Activated CD8-positive, alpha-beta memory T cell treated with anti-CD3 and anti-CD28 coated beads, Interleukin-2, amount 50 U/mL, for 1 hour (primary cell): ENCODE results near the gene MT4.

Source experiments
- DNase-seq: peaks from one replicate; pipeline ENCODE4 v3.0.0-alpha.2; 2020; ENCODE audit errors: extremely low read depth

The MT4 gene

DNA sequence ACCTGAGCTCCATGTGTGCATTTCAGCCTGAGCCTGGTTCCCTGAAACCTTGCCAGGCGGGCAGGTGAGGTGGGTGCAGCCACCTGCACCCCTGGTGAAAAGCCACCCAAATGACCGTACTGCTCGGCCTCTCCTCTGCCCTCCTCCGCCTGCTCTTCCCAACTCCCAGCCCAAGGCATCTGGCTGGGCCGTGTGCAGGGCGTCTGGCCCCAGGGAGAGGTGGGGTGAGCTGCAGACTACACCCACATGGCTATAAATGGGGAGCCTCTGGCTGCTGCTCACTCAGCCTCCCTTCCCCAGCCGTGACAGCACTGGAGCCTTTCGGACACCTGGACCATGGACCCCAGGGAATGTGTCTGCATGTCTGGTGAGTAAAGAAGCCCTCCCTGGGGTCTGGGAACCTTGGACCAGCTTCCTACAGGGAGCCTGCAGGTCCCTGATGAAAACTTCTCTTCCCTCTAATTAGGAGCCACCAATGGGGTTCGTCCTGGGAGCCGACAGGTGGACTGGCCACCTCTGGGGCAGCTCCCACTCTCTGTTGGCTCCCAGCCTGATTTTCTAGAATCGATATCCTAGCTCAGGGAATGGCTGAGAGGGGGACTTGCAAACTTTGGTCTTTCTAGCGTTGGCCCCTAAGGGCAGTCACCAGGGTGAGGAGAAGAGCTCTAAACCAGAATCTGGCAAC, at the start of gene MT4:
MT4 (plus strand) TSS at position 281 of the 685 bp plus-strand sequence; CDS start at position 337, 56 bp downstream.
- no peak for DNase-seq

DNA sequence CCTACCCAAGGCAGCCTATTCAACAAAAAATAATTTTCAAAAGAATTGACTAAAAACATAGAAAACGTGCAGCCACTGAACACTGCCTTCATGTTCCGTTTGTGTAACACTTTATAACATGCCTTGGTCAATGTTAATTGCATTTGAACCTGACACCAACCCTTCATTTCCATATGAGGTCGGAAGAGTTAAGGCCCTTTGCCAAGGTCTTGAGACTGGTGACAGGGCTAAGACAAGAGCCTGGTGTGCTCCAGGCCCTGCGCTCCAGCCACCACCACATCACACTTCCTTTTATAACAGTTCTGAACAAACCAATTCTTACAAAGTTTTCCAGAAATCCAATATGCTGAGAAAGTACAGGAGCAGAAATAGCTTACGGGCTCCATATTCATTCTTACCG, 49.2 kb upstream of the MT4 start:
- no peak for DNase-seq

DNA sequence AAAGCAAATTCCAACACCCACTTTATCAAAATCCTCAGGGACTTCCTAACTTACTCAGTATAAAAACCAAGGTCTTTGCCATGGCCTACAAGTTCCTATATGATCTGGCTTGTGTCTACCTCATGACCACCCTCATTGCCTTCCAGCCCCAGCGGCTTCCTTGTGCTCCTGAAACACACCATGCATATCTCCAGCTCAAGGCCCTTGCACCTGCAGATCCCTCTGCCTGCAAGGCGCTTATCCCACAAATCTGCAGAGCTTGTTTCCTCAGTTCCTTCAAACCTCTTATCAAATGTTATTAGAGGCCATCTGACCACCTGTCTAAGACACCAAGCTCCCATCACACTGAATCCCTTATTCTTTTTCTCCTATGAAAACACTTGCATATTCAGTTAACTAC, 47.7 kb upstream of the MT4 start:
- DNase-seq = no peak

DNA sequence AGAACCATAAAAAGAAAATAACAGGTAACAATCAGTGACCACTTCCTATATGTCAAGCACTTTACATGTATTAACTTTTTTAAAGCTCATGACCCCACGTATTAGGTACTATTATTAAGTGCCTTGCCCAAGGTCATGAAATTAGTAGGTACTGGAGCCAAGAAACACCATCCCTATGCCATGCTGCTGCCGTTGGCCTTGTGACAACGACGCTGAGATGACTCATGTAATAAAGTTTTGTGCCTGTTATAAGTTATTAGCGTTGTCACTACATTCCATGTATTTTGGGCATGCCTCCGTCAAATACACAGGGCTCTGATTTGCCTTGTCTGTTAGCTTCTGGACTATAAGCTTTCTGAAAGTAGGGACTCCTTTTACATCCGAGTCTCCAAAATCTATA, 46.4 kb upstream of the MT4 start:
- DNase-seq = no peak

DNA sequence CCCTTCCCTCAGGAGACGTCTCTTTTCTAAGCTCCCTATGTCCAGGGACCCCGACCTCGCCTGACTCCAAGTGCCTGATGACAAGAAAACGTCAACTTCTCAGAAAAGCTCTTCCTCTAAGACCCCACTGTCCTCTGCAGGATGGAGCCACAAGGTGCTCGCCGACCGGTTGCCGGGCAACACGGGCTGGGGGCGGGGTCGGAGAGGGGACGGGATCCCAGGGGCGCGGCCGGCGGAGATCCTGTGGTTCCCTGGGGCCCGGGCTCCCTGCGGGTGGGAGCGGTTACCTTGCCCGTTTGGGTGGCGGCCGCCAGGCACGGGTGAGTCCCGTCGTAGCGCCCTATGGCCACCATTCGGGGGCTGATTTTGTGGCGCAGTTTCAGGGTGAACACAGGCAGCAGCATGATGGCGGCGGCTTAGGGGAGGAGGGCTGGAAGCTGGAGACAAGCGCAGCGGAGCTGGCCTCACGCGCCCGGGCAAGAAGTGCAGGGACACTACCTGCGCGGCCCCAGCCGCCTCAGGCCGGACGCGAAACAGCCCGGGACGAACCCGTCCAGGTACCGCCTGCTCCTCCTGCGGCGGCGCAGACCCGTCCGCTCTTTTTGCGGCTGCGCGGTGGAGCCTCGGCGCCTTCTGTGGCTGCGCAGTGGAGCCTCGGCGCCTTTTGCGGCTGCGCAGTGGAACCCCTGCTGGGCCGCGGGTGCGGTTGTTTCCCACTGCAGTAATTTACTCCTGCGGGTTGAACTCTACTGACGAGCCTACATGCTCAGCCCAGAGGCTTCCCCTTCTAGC, 45.2 kb upstream of the MT4 start, which contains the start of gene BBS2:
BBS2 (minus strand) TSS at position 566 of the 792 bp plus-strand sequence; CDS start at position 404, 162 bp downstream.
- peak; percentile 68 for DNase-seq

DNA sequence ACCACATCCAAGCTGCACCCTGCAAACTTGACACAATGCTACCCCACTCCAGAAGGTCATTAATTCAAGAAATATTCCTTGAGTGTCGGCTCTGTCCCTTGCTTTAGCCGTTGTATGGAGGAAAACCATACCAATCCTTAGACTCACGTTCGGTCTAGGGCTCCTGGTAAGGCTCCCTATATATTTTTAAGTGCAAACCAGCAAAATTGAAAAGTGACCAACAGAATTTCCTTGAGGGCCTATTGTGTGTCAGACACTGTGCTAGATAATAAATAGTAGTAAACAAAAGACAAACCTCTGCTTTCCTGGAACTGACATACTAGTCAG, 44.7 kb upstream of the MT4 start:
- no peak for DNase-seq

DNA sequence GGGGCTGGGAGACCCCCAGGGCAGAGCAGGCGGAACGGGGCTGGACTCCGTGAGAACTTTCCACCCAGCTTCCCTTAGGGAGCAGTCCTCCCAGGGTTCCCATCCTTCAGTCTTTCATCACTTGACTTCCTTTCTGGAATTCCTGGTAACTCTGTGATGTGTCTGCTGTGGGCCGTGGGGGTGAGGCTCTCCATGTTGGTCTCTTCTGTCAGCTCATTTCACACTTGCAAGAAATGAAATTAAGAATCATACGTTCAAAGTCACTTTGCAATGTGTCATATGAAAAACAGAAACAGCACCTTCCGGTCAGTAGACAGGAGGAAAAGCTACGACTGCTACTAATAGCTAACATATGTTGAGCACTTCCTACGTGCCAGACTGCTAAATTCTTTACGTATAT, 39.6 kb upstream of the MT4 start:
- DNase-seq = no peak

DNA sequence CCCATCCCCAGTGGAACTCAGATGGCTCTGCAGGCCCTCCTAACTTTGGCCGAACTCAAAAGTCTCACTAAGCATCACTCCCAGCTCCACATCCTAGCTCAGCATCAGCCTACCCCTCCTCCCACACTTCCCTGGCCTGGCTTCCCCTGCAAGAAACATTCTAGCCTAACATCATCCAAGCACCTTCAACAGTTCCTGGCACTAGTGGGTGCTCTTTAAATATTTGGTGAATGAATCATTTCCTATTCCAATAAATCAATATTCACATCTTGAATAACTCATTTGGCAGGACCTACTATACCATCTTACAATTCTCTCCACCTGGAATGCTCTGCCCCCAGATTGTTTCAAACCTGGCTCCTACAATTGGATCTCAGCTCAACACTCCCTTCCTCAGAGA, 34.0 kb upstream of the MT4 start:
- DNase-seq = no peak

DNA sequence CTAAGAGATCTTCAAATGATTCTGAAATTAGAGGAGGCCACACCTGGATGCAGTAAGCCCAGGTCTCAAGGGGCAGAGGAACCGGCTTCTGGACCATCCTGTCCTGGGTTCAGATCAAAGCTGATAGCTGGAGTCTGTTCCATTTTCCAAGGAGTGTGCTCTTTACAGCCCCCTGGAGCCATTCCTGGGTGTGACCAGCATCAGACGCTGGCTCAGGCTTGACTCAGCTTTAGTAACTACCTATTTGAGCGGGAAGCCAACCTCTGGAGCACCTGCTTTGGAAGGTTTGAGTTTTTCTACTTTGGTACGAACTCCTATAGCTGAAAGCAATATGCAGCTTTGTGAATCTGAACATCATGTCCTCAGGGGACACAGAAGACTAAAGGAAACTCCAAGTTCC, 32.2 kb upstream of the MT4 start:
- no peak for DNase-seq

DNA sequence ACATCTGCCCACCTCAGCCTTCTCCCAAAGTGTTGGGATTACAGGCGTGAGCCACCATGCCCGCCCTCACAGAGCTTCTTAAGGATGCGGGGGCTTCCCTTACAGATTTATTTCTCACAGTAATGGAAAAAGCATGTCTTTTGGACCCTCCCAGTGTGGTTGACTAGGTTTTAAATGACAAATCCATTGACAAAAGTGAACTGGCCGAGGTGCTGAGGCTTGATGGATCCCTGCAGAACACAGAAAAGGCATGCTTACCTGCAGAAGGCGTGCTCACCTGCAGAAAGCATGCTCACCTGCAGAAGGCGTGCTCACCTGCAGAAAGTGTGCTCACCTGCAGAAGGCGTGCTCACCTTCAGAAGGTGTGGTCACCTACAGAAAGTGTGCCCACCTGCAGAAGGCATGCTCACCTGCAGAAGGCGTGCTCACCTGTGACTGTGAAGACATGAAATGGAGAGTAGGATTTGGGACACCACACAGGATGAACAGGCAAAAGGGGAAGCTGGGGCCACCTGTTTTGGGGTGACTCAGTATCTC, 30.0 kb upstream of the MT4 start:
- DNase-seq = no peak

DNA sequence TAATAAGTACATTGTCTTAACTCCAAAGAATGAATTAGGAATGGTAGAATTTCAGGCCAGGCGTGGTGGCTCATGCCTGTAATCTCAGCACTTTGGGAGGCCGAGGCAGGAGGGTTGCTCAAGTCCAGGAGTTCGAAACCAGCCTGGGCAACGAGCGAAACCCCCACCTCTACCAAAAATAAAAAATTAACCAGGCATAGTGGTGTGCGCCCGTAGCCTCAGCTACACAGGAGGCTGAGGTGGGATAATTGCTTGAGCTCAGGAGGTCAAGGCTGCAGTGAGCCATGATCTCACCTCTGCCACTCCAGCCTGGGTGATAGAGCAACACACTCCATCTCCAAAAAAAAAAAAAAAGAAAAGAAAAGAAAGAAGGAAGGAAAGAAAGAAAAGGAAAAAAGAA, 26.5 kb upstream of the MT4 start:
- no peak for DNase-seq

DNA sequence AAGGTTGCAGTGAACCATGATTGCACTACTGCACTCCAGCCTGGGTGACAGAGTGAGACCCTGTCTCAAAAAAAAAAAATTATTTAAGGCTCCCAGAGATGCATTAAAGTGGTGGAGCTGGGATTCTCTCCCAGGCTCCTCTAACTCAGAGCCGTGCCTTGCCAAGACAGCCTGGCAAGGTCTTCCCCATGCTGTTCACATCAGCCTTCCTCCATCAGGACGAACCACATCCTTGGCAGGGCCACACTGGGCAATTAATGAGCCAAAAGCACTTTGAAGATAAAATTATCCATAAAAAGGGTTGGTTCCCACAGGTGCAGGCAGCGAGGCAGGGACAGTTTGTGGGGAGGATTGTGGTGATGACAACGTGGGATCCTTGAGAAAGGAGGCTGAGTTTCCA, 25.2 kb upstream of the MT4 start:
- no peak for DNase-seq

DNA sequence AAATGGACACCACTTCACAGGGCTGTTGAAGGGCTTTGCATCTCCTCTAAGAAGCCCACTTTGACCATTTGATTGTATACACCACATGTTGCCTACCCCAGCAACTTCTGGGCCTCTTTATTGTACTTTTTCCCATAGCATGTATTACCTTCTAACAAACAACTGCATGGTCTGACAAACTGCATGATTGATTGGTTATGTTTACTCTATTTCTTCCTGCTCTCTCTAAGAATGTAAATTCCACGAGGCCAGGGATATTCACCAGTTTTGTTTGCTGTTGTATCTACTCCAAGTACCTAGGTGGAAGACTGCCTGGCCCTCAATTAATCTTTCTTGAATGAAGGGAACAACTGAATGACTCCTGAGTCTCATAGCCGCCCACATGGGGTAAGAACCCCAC, 22.8 kb upstream of the MT4 start:
- no peak for DNase-seq

DNA sequence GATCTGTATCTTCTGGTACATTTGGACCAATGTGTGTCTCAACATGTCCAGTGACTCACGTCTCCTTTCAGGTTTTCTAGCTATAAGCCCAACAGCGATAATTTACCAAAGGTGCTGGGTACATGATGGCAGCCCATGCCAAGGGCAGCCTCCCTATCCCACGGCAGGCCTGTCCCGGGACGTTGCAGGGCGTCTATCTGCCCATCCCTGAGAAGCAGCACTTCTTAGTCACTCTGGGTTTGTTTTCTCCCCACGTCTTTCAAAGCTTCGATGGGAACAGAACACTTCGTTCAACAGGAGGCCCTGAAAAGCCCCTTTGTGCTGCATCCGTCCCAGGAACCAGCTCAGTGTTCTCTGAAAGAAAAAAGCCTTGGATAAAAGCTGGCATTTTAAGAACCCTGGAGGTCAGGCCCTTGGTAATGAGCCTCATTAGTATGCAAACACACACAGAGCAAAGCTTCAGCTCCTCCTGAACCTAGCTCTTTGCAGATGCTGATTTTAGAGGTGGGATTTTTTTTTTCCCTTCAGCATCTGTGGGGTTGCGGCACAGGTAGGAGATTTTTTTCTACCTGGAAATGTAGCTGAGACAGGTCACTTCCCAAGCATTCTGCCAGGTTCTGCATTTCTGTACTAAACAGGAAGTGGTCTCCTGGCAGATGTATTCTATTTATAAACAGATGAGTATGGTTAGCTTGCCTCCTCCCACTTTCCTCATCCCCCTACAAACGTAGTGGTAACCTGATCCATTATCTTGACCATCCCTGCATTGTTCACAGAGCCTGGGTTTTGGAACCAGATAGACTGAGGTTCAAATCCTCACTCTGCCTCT, 17.5 kb upstream of the MT4 start:
- no peak for DNase-seq

DNA sequence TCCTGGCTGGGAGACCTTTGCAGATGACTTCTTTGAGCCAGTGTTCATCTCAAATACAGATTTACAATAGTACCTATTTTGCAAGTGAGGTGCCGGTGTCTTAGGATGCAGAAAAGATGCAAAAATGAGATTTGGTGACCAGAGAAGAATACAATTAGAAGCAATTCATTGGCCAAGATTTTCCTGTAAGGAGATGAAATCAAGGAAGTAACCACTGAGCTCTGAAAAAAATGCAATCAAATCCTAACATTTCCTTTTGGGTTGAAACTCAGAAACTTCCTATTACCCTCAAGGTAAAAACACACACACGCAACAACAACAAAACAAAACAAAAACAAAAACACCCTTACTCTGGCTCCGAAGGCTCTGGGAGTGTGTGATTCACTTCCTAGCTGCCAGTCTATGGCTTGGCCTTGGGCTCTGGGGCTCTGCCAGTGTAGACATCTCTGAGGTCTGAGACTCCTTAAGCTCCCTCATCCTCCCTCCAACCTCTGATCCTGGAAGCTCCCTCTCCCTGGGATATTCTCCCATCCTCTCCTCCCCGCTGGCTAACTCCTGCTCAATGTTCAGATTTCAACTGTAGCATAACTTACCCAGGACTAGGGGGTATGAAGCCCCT, 16.8 kb upstream of the MT4 start:
- no peak for DNase-seq

DNA sequence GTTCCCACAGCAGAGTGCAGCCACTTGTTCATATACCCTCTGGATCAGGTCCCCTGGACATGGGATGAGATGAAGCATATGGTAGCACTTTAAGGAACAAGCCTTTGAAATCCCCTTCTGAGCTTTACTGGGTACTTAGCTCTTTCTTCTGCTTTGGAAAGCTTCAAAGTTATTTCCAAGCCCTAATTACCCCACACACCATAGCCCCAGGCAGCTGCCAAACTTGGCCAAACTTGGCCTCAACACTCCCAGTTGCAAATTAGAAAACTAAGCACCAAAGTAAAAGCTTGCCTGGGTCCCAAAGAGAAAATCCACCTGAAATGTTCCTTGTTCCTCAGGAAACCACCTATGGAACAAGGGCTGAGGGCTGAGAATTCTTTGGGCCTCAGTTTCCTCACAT, 15.7 kb upstream of the MT4 start:
- DNase-seq = no peak

DNA sequence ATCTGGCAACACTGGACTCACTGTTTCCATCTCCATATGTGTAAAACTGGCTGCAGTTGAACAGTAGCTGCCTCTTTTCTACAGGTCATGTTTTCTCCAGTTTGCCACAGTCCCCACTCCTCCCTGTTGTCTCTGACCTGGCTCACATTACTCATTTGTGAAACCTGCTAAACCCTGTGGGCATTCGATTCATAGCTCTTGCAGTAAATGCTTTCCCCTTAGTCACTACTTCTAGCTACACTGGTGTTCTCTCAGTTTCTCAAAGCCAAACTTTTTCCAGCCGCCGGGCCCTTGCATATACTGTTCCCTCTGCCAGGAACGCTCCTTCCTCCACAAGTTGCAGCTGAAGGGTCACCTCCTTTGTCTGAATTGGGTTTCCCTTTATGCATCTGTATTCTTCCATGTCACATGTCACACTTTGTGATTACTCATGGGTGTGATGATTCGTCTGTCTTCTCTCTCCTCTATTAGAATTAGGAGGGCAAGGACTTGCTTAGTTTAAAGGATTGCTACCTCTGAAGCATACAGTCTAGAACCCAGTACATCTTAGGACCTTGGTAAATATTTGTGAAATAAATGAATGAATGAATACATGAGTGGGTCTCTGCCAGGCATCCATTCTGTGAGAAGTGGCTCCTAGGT, 15.0 kb upstream of the MT4 start:
- no peak for DNase-seq

DNA sequence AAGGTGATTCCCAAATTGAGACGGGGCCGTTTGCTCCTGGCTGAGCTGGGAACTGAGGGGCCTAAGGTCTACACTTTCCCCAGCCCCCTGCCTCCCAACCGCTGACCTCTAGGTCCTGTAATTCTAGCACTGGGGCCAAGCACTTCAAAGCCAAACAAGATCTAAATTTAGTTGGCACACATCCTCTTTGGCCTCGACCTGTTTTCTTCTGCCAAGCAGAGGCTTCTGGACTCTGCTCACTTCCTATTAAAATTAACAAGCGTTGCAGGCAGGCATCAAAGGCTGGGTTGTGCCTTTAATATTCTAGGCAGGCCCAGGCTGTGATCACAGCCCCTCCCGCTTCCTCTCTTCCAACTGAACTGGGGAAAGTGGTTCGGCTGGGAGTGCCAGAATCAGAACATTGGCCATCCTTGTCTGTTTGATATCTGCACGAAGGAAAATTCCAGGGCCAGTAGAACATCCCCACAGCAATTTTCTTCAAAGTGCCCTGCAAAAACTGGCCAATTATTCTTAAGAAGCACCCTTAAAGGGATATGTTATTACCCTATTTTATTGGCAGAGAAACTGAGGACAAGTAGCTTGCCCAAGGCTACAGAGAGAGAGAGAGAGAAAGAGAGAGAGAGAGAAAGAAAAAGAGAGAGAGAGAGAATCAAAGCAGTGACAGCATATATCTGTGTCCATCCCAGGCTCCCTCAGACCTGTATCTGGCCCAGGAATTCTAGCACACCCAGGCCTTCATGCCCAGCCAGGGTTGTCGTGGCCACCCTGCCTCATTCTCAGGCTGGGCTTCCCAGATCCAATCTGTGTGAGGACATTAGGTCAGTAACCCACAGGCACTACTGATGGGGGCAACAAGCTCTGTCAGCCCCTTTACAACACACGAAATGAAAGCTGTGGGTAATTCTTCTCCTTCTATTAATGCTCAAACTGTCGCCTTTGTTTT, 12.8 kb upstream of the MT4 start:
- no peak for DNase-seq

DNA sequence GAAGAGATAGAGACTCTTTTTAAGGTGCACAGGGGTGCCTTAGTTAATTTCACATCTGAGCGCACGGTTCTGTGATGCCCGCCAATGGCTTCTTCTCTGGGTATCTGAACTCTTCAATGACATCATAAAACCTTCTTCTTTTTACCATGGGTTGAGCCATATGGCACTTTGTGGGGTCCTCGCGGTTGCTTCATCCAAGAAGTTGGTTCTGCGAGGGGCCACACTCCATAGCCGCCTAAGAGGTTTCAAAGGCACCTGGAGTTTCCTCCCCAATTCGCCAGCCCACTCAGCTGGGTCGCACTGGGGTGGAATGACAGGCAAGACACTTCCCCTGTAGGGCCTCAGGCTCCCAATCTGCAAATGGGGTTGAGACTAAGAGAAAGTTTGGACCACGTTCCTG, 10.4 kb upstream of the MT4 start:
- no peak for DNase-seq

DNA sequence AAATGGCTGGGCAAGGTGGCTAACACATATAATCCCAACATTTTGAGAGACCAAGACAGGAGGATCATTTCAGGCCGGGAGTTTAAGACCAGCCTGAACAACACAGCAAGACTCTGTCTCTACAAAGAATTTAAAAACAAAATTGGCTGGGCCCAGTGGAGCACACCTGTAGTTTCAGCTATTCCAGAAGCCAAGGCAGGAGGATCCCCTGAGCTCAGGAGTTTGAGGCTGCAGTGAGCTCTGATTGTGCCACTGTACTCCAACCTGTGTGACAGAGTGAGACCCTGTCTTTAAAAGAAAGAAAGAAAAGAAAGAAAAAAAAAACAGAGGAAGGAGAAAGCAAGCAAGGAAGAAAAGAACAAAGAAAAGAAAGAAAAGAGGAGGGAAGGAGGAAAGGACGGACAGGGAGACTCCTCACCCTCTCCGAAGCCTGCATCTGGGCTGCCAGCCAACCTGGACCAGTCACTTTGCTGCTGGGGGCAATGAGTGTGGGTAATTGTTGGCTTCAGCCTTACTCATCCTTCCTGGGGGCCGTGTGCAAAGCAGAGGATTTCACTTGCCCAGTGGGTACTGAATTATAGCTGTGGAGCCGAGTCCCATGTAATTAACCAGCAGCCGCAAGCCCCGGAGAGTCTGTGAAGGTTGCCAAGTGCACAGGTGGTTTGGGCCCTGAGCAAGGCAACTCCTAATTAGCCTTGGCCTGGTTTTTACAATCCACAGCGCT, 6.7 kb upstream of the MT4 start:
- DNase-seq = no peak
